GM23338 (cell line): ENCODE results near the gene GPRIN2.
"Not testable (repeated sequence)": the region's sequence is repeated elsewhere in the genome, so short reads cannot be mapped to it uniquely, and the experiment has no call there.

ENCODE experiments used
- EZH2 ChIP-seq: fragments of 200-600 bp; sonication (generic); IDR thresholded peaks from one replicate; pipeline ENCODE4 v1.8.0; 2017; ENCODE audit warnings: antibody characterized with exemption, mild to moderate bottlenecking, low read depth; ENCODE audit not compliant: unreplicated experiment
- EZH2phosphoT487 ChIP-seq: fragments of 200-600 bp; sonication (generic); IDR thresholded peaks from one replicate; pipeline ENCODE4 v1.8.1; 2018; ENCODE audit warnings: antibody characterized with exemption; ENCODE audit not compliant: unreplicated experiment
- JUNB ChIP-seq: IDR thresholded peaks from one replicate; pipeline ENCODE4 v1.6.1; 2016; ENCODE audit warnings: antibody characterized with exemption; ENCODE audit not compliant: unreplicated experiment
- POLR2AphosphoS5 ChIP-seq: IDR thresholded peaks from 2 replicates; pipeline ENCODE4 v1.6.1; 2016; ENCODE audit warnings: antibody characterized with exemption, low read depth
- STAT1 ChIP-seq: IDR thresholded peaks from one replicate; pipeline ENCODE4 v1.6.1; 2016; ENCODE audit warnings: antibody characterized with exemption; ENCODE audit not compliant: unreplicated experiment
- TF ChIP-seq, protein P1 (sequence below), 2 experiments: fragments of 200-600 bp in 1 of 2; sonication (generic) in 1 of 2; conservative IDR thresholded peaks; 2 replicates each; pipeline versions ENCODE4 v1.5.1 to v1.6.1; 2016 to 2017; ENCODE audit warnings: antibody characterized with exemption in 2 of 2, low read depth in 2 of 2, mild to moderate bottlenecking in 2 of 2, moderate library complexity in 1 of 2
- TF ChIP-seq, protein P2 (sequence below): IDR thresholded peaks from one replicate; pipeline ENCODE4 v1.6.1; 2018; ENCODE audit warnings: antibody characterized with exemption; ENCODE audit not compliant: unreplicated experiment

DNA sequence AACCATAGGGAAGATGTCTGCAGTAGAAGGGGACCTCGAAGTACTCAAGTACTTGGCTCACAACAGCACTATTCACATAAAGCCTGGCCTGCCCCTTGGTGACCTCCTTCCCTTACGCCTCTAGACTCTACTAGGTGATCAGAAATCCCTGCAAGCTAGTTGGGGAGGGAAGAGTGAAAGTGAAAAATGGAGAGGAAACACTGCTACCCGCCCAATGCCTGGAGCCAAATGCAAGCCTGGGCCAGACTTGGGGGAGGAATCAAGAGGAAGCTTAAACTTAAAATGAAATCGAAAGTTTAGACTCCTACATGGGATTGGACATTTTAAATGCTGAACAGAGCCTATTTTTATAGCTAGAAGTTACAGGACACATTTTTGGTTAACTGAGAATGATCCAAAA, 40.1 kb upstream of the GPRIN2 start:
- not testable (repeated sequence) for TF ChIP-seq STAT1, EZH2phosphoT487, EZH2, JUNB, POLR2AphosphoS5
- TF ChIP-seq, protein P1, sequence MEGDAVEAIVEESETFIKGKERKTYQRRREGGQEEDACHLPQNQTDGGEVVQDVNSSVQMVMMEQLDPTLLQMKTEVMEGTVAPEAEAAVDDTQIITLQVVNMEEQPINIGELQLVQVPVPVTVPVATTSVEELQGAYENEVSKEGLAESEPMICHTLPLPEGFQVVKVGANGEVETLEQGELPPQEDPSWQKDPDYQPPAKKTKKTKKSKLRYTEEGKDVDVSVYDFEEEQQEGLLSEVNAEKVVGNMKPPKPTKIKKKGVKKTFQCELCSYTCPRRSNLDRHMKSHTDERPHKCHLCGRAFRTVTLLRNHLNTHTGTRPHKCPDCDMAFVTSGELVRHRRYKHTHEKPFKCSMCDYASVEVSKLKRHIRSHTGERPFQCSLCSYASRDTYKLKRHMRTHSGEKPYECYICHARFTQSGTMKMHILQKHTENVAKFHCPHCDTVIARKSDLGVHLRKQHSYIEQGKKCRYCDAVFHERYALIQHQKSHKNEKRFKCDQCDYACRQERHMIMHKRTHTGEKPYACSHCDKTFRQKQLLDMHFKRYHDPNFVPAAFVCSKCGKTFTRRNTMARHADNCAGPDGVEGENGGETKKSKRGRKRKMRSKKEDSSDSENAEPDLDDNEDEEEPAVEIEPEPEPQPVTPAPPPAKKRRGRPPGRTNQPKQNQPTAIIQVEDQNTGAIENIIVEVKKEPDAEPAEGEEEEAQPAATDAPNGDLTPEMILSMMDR (conservative IDR thresholded peaks at IDR 0.05; ENCODE audit: low read depth in 2 of 2), result not testable (repeated sequence)
- TF ChIP-seq, protein P2, sequence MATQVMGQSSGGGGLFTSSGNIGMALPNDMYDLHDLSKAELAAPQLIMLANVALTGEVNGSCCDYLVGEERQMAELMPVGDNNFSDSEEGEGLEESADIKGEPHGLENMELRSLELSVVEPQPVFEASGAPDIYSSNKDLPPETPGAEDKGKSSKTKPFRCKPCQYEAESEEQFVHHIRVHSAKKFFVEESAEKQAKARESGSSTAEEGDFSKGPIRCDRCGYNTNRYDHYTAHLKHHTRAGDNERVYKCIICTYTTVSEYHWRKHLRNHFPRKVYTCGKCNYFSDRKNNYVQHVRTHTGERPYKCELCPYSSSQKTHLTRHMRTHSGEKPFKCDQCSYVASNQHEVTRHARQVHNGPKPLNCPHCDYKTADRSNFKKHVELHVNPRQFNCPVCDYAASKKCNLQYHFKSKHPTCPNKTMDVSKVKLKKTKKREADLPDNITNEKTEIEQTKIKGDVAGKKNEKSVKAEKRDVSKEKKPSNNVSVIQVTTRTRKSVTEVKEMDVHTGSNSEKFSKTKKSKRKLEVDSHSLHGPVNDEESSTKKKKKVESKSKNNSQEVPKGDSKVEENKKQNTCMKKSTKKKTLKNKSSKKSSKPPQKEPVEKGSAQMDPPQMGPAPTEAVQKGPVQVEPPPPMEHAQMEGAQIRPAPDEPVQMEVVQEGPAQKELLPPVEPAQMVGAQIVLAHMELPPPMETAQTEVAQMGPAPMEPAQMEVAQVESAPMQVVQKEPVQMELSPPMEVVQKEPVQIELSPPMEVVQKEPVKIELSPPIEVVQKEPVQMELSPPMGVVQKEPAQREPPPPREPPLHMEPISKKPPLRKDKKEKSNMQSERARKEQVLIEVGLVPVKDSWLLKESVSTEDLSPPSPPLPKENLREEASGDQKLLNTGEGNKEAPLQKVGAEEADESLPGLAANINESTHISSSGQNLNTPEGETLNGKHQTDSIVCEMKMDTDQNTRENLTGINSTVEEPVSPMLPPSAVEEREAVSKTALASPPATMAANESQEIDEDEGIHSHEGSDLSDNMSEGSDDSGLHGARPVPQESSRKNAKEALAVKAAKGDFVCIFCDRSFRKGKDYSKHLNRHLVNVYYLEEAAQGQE, result not testable (repeated sequence)
